Measurements from ENCODE around the gene SLAMF6.

- TF ChIP-seq EZH2 (IDR thresholded peaks at IDR 0.05; ENCODE audit: borderline replicate concordance, low read depth, low read length, severe bottlenecking) = no peak
- TF ChIP-seq, protein P1, sequence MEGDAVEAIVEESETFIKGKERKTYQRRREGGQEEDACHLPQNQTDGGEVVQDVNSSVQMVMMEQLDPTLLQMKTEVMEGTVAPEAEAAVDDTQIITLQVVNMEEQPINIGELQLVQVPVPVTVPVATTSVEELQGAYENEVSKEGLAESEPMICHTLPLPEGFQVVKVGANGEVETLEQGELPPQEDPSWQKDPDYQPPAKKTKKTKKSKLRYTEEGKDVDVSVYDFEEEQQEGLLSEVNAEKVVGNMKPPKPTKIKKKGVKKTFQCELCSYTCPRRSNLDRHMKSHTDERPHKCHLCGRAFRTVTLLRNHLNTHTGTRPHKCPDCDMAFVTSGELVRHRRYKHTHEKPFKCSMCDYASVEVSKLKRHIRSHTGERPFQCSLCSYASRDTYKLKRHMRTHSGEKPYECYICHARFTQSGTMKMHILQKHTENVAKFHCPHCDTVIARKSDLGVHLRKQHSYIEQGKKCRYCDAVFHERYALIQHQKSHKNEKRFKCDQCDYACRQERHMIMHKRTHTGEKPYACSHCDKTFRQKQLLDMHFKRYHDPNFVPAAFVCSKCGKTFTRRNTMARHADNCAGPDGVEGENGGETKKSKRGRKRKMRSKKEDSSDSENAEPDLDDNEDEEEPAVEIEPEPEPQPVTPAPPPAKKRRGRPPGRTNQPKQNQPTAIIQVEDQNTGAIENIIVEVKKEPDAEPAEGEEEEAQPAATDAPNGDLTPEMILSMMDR (IDR thresholded peaks at IDR 0.05; ENCODE audit: borderline replicate concordance, extremely low read depth, low read length, poor library complexity, severe bottlenecking) = peak; percentile 53
These were observed 27.5 kb upstream of the SLAMF6 start for GRCh38 chr1:160550572-160551034.
